Germinal center (tissue), 1 donor: ENCODE results near the gene CDH23.

Source experiments
- DNase-seq: peaks from one replicate; pipeline ENCODE4 v3.0.0; 2012; ENCODE audit warnings: mixed read lengths, low spot score

Gene CDH23

GRCh38 chr10:71486484-71487114 lies 89.9 kb downstream of the CDH23 start:
- peak; percentile 21 for DNase-seq

DNA sequence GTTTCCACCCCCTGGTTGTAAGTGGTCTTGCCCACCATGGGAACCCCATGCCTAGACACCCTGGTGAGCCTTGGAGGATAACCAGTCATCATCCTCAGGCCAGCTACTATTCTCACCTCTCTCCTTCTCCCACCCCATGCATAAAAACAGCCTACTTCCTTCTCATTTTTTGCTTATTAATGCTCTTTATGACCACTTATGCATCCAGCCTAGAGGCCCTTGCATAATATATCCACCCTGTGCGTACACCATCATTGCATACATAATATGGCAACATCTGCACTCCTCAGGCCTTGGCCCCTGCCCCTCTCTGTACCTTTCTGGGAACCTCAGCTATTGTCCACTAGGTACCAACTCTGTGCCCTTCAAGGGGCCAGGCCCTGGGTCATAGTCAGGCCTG lies 91.0 kb downstream of the CDH23 start:
- no peak for DNase-seq

- DNase-seq, result no peak
Observed at GRCh38 chr10:71489077-71489476, 92.4 kb downstream of the CDH23 start.

DNA sequence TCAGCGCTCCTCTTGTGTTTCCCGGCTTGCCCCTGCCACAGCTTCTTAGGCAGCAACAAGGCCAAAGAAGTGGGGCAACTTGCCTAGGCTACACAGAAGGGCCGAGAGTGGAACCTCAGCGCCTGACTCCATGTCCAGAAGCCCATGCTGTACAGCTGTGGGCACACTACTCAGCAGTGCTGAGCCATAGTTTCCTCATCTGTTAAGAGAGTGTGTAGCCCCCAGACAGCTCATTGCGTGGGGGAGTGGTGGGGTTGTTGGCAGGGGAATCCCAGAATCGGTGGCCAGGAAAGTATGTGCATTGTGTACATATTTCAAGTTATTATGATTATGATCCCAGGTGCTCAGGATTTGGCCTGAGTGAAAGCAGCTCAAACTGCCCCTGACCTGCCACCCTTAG lies 96.2 kb downstream of the CDH23 start:
- DNase-seq, result no peak

DNA sequence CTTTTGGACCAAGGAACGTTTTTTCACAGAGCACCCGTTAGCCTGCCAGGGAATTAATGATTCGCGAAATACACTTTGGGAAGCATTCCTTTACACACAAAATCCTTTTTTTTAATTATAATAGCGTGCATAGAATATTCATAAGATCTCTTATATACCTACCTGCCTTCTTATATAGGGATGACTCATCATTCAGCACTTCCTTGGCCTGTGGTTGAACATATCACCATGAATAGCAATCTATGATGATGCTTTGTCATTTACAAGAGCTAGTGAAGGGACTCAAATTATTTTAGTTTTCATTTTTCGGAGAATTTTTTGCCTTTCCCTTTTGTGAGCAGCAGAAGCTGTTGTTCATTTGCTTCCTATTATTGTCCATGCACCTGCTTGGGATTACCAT lies 97.0 kb downstream of the CDH23 start:
- DNase-seq, result no peak

- DNase-seq, result no peak
Observed at GRCh38 chr10:71494476-71494875, 97.8 kb downstream of the CDH23 start.

- DNase-seq, result peak; percentile 38
Observed at GRCh38 chr10:71494980-71495381, 98.3 kb downstream of the CDH23 start.

DNA sequence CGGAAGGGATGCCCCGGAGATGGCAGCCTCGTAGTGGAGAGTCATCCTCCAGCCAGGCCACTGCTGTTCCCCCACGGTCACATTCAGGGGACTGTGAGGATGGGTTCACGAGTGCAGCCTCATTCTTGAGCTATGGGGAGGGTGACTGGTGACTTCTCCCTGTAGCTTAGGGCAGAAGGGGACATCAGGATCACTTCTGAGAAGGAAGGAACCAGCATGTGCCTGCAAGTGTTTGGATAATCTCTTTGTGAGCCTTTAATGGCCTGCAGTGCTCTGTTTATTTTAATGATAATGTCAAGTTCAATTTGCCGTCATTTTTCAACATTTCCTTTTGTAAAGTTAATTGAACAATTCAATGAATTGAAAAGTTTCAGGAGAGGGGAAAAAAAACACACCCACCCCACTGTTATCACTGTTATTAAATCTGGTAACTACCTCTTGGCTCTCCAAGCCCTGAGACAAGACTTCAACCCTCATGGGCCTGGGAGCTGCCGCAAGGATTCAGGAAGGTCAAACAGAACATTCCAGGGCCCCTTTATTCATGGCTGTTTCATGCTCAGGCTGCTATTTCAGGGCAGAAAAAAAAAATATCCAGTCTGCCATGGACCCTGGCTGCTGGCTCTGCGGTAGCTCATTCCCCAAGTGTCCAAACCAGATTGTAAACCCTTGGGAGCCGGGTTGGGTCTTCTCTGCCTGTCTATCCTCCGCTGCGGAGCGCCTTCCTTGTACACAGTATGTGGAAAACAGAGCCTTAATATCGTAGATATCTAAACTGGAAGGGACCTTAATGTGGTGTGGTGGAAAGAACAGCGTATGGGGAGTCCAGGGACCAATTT lies 100.4 kb downstream of the CDH23 start:
- DNase-seq, result no peak

DNA sequence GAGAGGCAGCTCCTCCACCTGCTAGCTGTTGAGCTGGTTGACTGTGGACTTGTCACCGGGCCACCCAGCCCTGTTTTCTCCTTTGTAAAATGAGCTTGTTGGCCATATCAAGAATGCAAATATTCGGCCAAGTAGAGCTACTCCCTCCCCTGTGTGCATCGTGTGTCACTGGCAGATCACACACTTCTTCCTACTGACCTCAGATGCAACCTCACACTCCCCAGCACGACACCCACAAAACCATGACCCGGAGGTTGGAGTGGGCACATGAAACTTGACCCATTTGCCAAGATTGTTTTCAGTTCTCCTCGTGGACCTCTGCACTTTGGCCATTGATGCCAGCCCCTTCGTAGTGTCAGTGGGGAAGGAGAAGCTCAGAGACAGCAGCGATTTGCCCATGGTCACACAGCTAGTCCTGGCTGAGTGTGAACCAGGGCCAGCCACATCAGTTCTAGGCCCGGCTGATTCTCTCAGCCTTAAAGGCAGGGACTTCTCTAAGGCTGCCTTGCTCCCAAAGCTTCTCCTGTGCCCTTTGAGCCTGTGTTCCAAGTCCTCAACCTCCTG lies 101.1 kb downstream of the CDH23 start:
- DNase-seq, result no peak

DNA sequence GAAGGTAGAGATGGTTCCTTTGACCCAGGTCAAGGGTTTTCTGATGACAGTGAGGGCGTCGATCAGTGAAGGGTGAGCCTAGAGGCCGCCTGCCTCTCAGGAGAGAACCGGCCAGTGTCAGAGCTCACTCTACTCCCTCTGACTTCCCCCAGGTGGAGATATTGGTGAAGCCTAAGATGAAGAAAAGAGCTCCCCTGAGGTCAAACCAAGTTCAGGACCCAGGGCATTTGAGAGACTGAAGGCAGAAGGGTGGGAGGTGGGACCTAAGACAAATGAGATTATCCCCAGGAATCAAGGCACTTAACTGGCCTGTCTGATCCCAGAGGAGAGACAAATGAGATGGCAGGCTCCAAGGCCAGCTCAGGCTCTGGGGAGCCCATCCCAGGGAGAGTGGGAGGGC lies 104.7 kb downstream of the CDH23 start:
- no peak for DNase-seq

DNA sequence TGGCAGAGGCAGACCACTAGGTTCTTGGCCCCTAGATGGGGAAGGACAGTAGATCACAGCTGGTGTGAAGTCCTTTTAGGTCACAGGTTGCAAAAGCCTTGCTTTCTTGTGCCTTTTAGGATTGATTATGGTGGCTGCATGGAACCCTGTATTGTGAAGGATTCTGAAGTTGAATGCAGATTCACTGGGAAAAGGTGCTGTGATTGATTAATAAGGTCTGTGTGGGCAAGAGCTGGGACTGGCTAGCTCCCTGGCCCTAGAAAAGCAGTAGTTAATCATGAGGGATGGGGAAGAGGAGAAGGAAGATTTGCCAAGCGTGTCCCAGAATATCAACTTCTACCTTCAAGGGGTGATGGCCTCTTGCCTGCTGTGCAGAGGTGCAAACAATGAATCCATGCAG lies 105.5 kb downstream of the CDH23 start:
- no peak for DNase-seq

DNA sequence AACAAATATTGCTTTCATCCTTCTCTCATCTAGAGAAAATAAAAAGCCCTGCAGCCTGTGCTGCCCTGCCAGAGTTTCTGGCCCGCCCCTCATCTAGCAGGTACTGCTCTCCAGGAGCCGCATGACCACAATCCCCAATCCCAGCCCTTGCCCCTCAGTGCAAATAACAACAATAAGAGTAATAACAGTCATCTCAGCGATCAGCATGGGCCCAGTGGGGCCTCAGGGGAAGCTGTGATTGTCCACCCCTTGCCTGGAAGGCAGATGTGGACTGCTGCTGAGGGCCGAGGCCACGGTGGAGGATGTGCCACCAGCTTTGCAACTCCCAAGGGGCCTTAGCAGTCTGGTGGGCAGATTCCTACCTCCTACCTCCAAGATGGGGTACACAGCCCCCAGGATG lies 106.1 kb downstream of the CDH23 start:
- DNase-seq, result no peak

- DNase-seq, result no peak
Observed at GRCh38 chr10:71504168-71504567, 107.4 kb downstream of the CDH23 start.

- DNase-seq, result no peak
Observed at GRCh38 chr10:71504570-71504969, 107.8 kb downstream of the CDH23 start.

DNA sequence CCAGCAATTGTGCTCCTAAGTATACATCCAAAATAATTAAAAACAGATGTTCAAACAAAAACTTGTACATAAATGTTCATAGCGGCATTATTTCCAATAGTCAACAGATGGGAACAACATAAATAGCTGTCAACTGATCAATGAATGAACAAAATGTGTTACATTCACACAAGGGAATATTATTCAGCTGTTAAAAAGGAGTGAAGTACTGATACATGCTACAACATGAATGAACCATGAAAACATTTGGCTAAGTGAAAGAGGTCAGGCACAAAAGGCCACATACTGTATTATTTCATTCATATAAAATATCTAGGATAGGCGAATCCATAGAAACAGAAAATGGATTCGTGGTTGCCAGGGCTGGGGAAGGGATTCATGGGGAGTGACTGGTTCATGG lies 109.1 kb downstream of the CDH23 start:
- DNase-seq, result no peak

- no peak for DNase-seq
Observed at GRCh38 chr10:71509444-71509843, 112.7 kb downstream of the CDH23 start.

DNA sequence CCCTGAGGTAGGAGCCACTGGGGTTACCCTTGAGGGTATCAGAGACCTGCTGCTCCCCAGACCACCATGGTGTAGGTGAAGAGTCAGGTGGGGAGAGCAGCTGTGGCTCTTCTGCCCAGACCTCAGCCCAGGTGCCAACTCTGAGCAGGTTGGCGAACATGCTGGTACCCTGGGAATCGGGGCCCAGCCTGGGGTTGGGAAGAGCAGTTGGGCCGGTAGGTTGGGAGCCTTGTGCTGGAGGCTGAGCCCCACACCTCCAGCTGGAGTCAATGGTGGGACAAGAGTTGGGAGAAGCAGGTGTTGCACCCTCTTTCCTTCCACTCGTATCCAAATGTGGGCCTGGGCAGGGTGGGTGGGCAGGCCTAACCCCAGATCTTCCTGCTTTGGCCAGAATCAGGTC lies 114.5 kb downstream of the CDH23 start:
- no peak for DNase-seq

GRCh38 chr10:71512312-71512711 lies 115.6 kb downstream of the CDH23 start:
- no peak for DNase-seq

DNA sequence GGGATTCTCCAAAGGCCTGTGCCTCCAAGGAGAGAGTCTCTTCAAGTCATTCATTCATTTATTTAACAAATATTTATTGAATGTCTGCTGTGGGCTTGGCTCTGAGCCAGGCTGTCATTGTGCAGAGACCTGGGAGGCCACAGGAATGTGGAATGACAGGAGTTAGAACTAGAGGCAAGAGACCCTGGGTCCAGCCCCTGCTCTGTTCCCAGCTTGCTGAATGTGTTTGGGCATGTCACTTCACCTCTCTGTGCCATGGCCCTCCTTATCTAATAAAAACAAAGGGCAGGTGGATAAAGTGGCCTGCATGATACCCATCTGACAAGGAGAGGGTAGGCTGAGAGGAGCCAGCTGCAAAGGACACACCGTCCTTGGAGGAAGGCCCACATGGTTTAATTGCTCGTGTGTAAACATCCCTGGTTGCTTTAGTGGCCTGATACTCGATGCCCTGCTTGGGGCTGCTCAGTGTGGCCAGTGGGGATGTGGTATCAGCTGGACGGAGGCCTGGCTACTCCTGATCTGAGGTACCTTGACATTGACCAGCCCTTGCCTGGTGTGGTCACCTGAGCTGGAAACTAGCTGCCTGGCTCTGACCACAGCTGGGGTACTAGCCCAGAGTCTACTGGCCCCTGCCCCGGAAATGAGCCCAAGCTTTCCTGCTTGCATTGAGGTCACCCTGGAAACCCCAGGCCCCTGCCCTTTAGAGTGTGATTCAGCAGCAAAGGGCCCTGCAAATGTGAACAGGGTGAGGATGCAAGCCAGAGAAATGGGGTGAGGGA lies 116.2 kb downstream of the CDH23 start:
- no peak for DNase-seq

GRCh38 chr10:71513540-71513853 lies 116.8 kb downstream of the CDH23 start:
- DNase-seq, result no peak

DNA sequence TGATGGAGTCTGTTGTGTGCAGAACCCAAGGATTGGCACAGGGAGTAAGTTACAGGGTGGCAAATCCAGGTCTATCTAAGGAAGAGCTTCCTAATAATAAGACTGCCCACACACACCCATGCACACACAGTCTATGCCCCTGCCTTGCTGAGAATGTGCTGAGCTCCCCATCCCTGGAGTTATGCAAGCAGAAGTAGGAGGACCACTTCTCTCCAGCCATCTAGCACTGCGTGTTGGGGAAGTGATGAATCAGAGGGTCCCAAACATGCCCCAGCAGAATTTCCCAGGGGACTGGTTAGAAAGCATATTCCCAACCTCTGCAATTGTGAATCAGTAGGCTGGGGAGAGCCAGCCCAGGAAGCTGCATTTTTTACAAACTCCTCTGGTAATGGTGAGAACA lies 117.2 kb downstream of the CDH23 start:
- no peak for DNase-seq

DNA sequence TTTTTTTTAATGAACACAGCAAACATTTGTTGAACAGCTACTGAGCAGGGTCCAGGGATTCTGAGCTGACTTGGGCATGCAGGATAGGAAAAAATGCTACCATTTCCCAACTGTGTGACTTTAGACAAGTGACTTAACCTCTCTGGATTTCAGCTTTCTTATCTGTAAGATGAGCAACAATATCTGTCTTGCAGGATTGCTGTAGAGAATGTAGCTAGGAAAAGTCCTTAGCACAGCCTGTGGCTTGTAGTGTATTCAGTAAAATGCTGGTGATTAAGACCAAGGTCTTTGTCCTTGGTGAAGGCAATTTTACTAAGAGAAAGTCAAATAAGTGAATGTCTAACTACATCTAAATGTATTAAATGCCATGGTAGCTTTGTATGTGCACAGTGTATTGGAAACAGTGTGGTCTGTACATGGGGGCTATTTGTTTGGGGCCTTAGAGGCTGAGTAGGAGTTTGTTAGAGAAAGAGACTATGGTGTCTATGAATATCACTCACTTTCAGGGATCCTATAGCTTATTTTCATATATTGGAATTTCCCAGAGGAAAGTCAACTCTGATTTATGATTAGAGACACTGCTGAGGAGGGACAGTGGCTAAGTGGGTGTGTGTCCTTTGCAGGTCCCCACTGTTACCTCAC lies 118.9 kb downstream of the CDH23 start:
- DNase-seq, result no peak
